SK-N-SH (cell line): ENCODE data around the gene LARP1.
"Not testable (repeated sequence)": the region's sequence is repeated elsewhere in the genome, so short reads cannot be mapped to it uniquely, and the experiment has no call there.

Experiments
- CHD2 ChIP-seq: fragments of 150-350 bp; IDR thresholded peaks from 2 replicates; pipeline ENCODE4 v1.6.1; 2018; ENCODE audit warnings: low read length; ENCODE audit not compliant: partially characterized antibody
- CTCF ChIP-seq: fragments of 200-600 bp; sonication (generic); IDR thresholded peaks from 2 replicates; pipeline ENCODE4 v1.6.1; 2017; ENCODE audit warnings: antibody characterized with exemption, mild to moderate bottlenecking, moderate library complexity
- ELF1 ChIP-seq: IDR thresholded peaks from 2 replicates; pipeline ENCODE4 v1.4.0; 2012
- EZH2phosphoT487 ChIP-seq: fragments of 200-600 bp; sonication (generic); IDR thresholded peaks from 2 replicates; pipeline ENCODE4 v1.6.1; 2017; ENCODE audit warnings: low read depth, mixed run types, mild to moderate bottlenecking, antibody characterized with exemption, moderate library complexity, borderline replicate concordance
- FOSL2 ChIP-seq: IDR thresholded peaks from 2 replicates; pipeline ENCODE4 v1.4.0; 2012; ENCODE audit warnings: low read depth, mild to moderate bottlenecking, moderate library complexity, borderline replicate concordance
- MXI1 ChIP-seq: IDR thresholded peaks from 2 replicates; pipeline ENCODE4 v1.6.1; 2012; ENCODE audit warnings: mild to moderate bottlenecking, low read depth, low read length, improper control_type of control experiment
- NFIC ChIP-seq: IDR thresholded peaks from 2 replicates; pipeline ENCODE4 v1.4.0; 2012; ENCODE audit warnings: borderline replicate concordance
- POLR2AphosphoS5 ChIP-seq: IDR thresholded peaks from 2 replicates; pipeline ENCODE4 v1.6.1; 2012; ENCODE audit warnings: low read depth, low read length
- RAD21 ChIP-seq: IDR thresholded peaks from 2 replicates; pipeline ENCODE4 v1.6.1; 2012; ENCODE audit warnings: mild to moderate bottlenecking, low read length
- RCOR1 ChIP-seq: fragments of 150-350 bp; IDR thresholded peaks from 2 replicates; pipeline ENCODE4 v1.6.1; 2017; ENCODE audit warnings: antibody characterized with exemption, low read length
- SMC3 ChIP-seq: IDR thresholded peaks from 2 replicates; pipeline ENCODE4 v1.6.1; 2012; ENCODE audit warnings: low read depth, low read length, improper control_type of control experiment
- TAF1 ChIP-seq: IDR thresholded peaks from 2 replicates; pipeline ENCODE4 v1.6.1; 2012; ENCODE audit warnings: low read depth, mild to moderate bottlenecking, low read length, moderate library complexity, borderline replicate concordance
- TEAD4 ChIP-seq: IDR thresholded peaks from 2 replicates; pipeline ENCODE4 v1.4.0; 2012; ENCODE audit warnings: mild to moderate bottlenecking, borderline replicate concordance; ENCODE audit not compliant: insufficient read depth
- USF2 ChIP-seq: fragments of 150-350 bp; IDR thresholded peaks from 2 replicates; pipeline ENCODE4 v1.6.1; 2017; ENCODE audit warnings: antibody characterized with exemption, low read length, low read depth, borderline replicate concordance

- not testable (repeated sequence) for TF ChIP-seq CTCF, USF2, TEAD4, CHD2, RAD21, TAF1, MXI1, POLR2AphosphoS5, FOSL2, SMC3, RCOR1, EZH2phosphoT487, NFIC, ELF1
Measured at GRCh38 chr5:154750641-154751040, 4.5 kb upstream of the LARP1 start.
